Fibroblast of lung (primary cell): ENCODE measurements around the gene APOA5. TPM values are rescaled to one million over a fixed set of nuclear protein-coding genes. Genes with fewer than 3 reads are reported as not detected.

ENCODE experiments used
- DNase-seq, 2 donors: peaks; one replicate each; pipeline versions ENCODE4 v3.0.0 to v3.0.0-alpha.2; 2010; ENCODE audit warnings: low read depth in 2 of 2
- H2AFZ ChIP-seq: 2 replicates; pipeline ENCODE4 v1.5.1; 2012; ENCODE audit warnings: low read length, control low read depth, inconsistent platforms
- H3K27ac ChIP-seq: 2 replicates; pipeline ENCODE4 v1.5.1; 2011; ENCODE audit warnings: low read length, control low read depth; ENCODE audit not compliant: insufficient read depth
- H3K27me3 ChIP-seq: 2 replicates; pipeline ENCODE4 v1.5.1; 2011; ENCODE audit warnings: mild to moderate bottlenecking, low read length; ENCODE audit not compliant: control insufficient read depth, insufficient read depth
- H3K36me3 ChIP-seq: 2 replicates; pipeline ENCODE4 v1.5.1; 2011; ENCODE audit warnings: low read length; ENCODE audit not compliant: control insufficient read depth, insufficient read depth
- H3K4me1 ChIP-seq: 2 replicates; pipeline ENCODE4 v1.5.1; 2011; ENCODE audit warnings: low read length; ENCODE audit not compliant: control insufficient read depth, insufficient read depth; ENCODE audit errors: extremely low read depth
- H3K4me2 ChIP-seq: 2 replicates; pipeline ENCODE4 v1.5.1; 2011; ENCODE audit warnings: low read length, control low read depth; ENCODE audit not compliant: insufficient read depth; ENCODE audit errors: extremely low read depth
- H3K4me3 ChIP-seq, 4 experiments: fragments of 200-600 bp in 1 of 4; sonication (generic) in 1 of 4; replicated peaks in 1 of 4; 2 replicates each; pipeline ENCODE4 v1.5.1; 2011 to 2016; ENCODE audit warnings: low read length in 4 of 4, low read depth in 3 of 4, mild to moderate bottlenecking in 3 of 4, control low read depth in 2 of 4, inconsistent platforms in 1 of 4, mixed read lengths in 1 of 4; ENCODE audit not compliant: insufficient read depth in 1 of 4; ENCODE audit errors: control extremely low read depth in 1 of 4
- H3K79me2 ChIP-seq: 2 replicates; pipeline ENCODE4 v1.5.1; 2012; ENCODE audit warnings: mild to moderate bottlenecking, low read length, inconsistent platforms; ENCODE audit not compliant: control insufficient read depth, insufficient read depth
- H3K9ac ChIP-seq: 2 replicates; pipeline ENCODE4 v1.5.1; 2011; ENCODE audit warnings: mild to moderate bottlenecking, low read length, control low read depth; ENCODE audit not compliant: insufficient read depth
- H3K9me3 ChIP-seq: 2 replicates; pipeline ENCODE4 v1.5.1; 2012; ENCODE audit warnings: low read depth, low read length; ENCODE audit not compliant: control insufficient read depth, insufficient read depth
- H4K20me1 ChIP-seq: 2 replicates; pipeline ENCODE4 v1.5.1; 2011; ENCODE audit warnings: low read length; ENCODE audit not compliant: control insufficient read depth, insufficient read depth; ENCODE audit errors: extremely low read depth
- EZH2 ChIP-seq: IDR thresholded peaks from 2 replicates; pipeline ENCODE4 v1.5.1; 2012; ENCODE audit warnings: low read length, control low read depth, mild to moderate bottlenecking; ENCODE audit errors: missing control alignments
- polyA plus RNA-seq, 2 donors: library from polyadenylated mRNA; depleted of rRNA in 1 of 2; stranded (reverse) in 1 of 2; unstranded in 1 of 2; fragments of >200 nt; gene quantifications; 2 replicates each; pipeline ENCODE4 v1.2.1, GENCODE V29; 2011 to 2012; ENCODE audit warnings: missing spikeins in 1 of 2
- total RNA-seq: library from RNA; depleted of rRNA; stranded (reverse); fragments of >200 nt; gene quantifications from 2 replicates; pipeline ENCODE4 v1.2.1, GENCODE V29; 2014
- TF ChIP-seq, protein P1 (sequence below), 2 donors: IDR thresholded peaks in 1 of 2; conservative IDR thresholded peaks in 1 of 2; 1 replicate in 1 of 2; 2 replicates in 1 of 2; pipeline ENCODE4 v1.5.1; 2011 to 2012; ENCODE audit warnings: low read length in 2 of 2, control low read depth in 1 of 2, inconsistent platforms in 1 of 2, low read depth in 1 of 2, mild to moderate bottlenecking in 1 of 2

The APOA5 gene
- total and polyA plus RNA-seq, 2 donors (not counting 1 experiment from before 2014, with no cell fraction given), result not detected

DNA sequence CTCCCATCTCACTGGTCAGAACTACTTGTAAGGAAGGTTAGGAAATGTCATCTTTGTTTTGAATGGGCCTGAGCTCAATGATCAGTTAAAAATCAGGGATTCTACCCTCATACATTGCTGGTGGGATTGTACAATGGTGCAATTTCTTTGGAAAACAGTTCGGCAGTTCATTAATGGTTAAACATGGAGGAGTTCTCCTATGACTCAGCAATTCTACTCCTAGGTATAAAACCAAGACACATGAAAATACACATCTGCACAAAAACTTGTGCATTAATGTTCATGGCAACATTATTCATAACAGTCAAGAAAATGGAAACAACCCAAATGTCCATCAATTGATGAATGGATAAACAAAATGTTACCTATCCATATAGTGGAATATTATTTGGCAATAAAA, 4.9 kb upstream of the APOA5 start:
- Histone ChIP-seq H2AFZ (no peak overlapping the region), H3K36me3 (no peaks in the 10 kb centered on the region), H3K4me3 (no peak overlapping the region), H4K20me1 (no peaks in the 10 kb centered on the region), H3K9me3 (no peaks in the 10 kb centered on the region), H3K27me3 (no peaks in the 10 kb centered on the region), H3K4me1 (peaks cover 9% of the 10 kb centered on the region), H3K9ac (no peak overlapping the region), H3K27ac (no peak overlapping the region), H3K4me2 (no peak overlapping the region), H3K79me2 (no peaks in the 10 kb centered on the region)
- no peak for DNase-seq
- no peak for TF ChIP-seq EZH2
- TF ChIP-seq, protein P1, sequence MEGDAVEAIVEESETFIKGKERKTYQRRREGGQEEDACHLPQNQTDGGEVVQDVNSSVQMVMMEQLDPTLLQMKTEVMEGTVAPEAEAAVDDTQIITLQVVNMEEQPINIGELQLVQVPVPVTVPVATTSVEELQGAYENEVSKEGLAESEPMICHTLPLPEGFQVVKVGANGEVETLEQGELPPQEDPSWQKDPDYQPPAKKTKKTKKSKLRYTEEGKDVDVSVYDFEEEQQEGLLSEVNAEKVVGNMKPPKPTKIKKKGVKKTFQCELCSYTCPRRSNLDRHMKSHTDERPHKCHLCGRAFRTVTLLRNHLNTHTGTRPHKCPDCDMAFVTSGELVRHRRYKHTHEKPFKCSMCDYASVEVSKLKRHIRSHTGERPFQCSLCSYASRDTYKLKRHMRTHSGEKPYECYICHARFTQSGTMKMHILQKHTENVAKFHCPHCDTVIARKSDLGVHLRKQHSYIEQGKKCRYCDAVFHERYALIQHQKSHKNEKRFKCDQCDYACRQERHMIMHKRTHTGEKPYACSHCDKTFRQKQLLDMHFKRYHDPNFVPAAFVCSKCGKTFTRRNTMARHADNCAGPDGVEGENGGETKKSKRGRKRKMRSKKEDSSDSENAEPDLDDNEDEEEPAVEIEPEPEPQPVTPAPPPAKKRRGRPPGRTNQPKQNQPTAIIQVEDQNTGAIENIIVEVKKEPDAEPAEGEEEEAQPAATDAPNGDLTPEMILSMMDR (conservative IDR thresholded peaks at IDR 0.05 in 1 of 2, IDR thresholded peaks at IDR 0.05 in 1 of 2; ENCODE audit: low read depth in 1 of 2, low read length in 2 of 2), result no peak

GRCh38 chr11:116794851-116795250, 3.2 kb upstream of the APOA5 start:
- Histone ChIP-seq H4K20me1 (no peaks in the 10 kb centered on the region), H3K4me3 (no peak overlapping the region), H3K79me2 (no peaks in the 10 kb centered on the region), H3K36me3 (no peaks in the 10 kb centered on the region), H3K9ac (no peak overlapping the region), H3K27ac (no peak overlapping the region), H2AFZ (no peak overlapping the region), H3K4me2 (no peak overlapping the region), H3K27me3 (no peaks in the 10 kb centered on the region), H3K9me3 (no peaks in the 10 kb centered on the region), H3K4me1 (peaks cover 9% of the 10 kb centered on the region)
- no peak for DNase-seq
- no peak for TF ChIP-seq EZH2
- TF ChIP-seq, protein P1 (conservative IDR thresholded peaks at IDR 0.05 in 1 of 2, IDR thresholded peaks at IDR 0.05 in 1 of 2; ENCODE audit: low read depth in 1 of 2, low read length in 2 of 2), result no peak

DNA sequence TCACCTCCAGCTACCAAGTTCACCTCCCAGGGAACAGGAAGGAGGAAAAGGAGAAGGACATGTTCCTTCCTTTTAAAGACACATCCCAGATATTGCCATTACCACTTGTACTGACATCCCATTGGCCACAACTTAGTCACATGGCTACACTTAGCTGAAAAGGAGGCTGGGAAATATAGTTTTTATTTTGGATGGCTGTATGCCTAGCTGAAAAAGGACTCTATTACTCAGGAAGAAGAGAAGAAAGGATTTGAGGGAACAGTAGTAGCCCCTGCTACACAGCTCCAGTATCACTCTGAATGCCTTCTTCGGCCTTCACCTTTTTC, 2.1 kb upstream of the APOA5 start:
- Histone ChIP-seq H3K4me1 (peaks cover 9% of the 10 kb centered on the region), H3K79me2 (no peaks in the 10 kb centered on the region), H3K4me2 (no peak overlapping the region), H3K27ac (no peak overlapping the region), H3K27me3 (no peaks in the 10 kb centered on the region), H3K9ac (no peak overlapping the region), H3K36me3 (no peaks in the 10 kb centered on the region), H3K9me3 (no peaks in the 10 kb centered on the region), H4K20me1 (no peaks in the 10 kb centered on the region), H3K4me3 (no peak overlapping the region), H2AFZ (peak overlapping the region; percentile 39)
- TF ChIP-seq EZH2, result no peak
- TF ChIP-seq, protein P1 (conservative IDR thresholded peaks at IDR 0.05 in 1 of 2, IDR thresholded peaks at IDR 0.05 in 1 of 2; ENCODE audit: low read depth in 1 of 2, low read length in 2 of 2), result no peak
- peak in 1 of 2 donors; percentile 34 for DNase-seq
